GM12878 (cell line): ENCODE results near the gene CCDC187. TPM values are rescaled to one million over a fixed set of nuclear protein-coding genes. Genes with fewer than 3 reads are reported as not detected.
A peak's percentile ranks its signal among the peaks of the same experiment; 100 is the strongest.

Experiments used
- ATAC-seq: fragments of 200-7000 bp; cut with Tn5 transposase; 3 replicates; pipeline ENCODE4 v1.9.1; 2020; ENCODE audit warnings: mild to moderate bottlenecking, moderate library complexity
- BruUV-seq: library from RNA; stranded (reverse); fragments of 400-500 nt; replicated peaks from 2 replicates; lab custom pipeline; 2021; lab: Mats Ljungman, UMichigan
- CTCF ChIA-PET: fragments of 300-600 bp; sonication (Branson Sonifier 250); formaldehyde crosslinking; extraction: SDS; loops from one replicate; lab custom pipeline; 2021; ENCODE audit warnings: inconsistent platforms; lab: Yijun Ruan, JAX
- POLR2A ChIA-PET: fragments of 350-600 bp; formaldehyde crosslinking; extraction: SDS; loops from one replicate; lab custom pipeline; 2021; ENCODE audit warnings: inconsistent platforms; lab: Charles Lee
- RAD21 ChIA-PET: fragments of 300-600 bp; sonication (Branson Sonifier 250); formaldehyde crosslinking; loops from one replicate; lab custom pipeline; 2023; ENCODE audit warnings: antibody characterized with exemption; ENCODE audit not compliant: unreplicated experiment; lab: Charles Lee
- SMC1A ChIA-PET: fragments of 300-600 bp; sonication (Branson Sonifier 250); formaldehyde crosslinking; loops from one replicate; lab custom pipeline; 2023; ENCODE audit not compliant: unreplicated experiment, uncharacterized antibody; lab: Charles Lee
- DNase-seq: peaks from one replicate; pipeline ENCODE4 v3.0.0-alpha.2; 2011; ENCODE audit warnings: low read depth, low spot score
- FAIRE-seq: peaks from 3 replicates; lab custom pipeline; 2011; peaks lifted over from hg19 to GRCh38; lab: Jason Lieb, UNC
- H2AFZ ChIP-seq: 2 replicates; pipeline ENCODE4 v1.6.0; 2011; ENCODE audit warnings: low read depth, low read length, control low read depth; ENCODE audit not compliant: control insufficient read depth
- H3K27ac ChIP-seq: 2 replicates; pipeline ENCODE4 v1.5.1; 2011; ENCODE audit warnings: control low read depth; ENCODE audit not compliant: control insufficient read depth, insufficient read depth
- H3K27me3 ChIP-seq, 2 experiments: replicated peaks in 1 of 2; 2 replicates each; pipeline versions ENCODE4 v1.6.0 to v1.6.1; 2011; ENCODE audit warnings: low read length in 1 of 2; ENCODE audit not compliant: control insufficient read depth in 2 of 2, insufficient read depth in 2 of 2
- H3K36me3 ChIP-seq, 2 experiments: 2 replicates each; pipeline ENCODE4 v1.5.1; 2011; ENCODE audit warnings: low read length in 1 of 2; ENCODE audit not compliant: control insufficient read depth in 2 of 2, insufficient read depth in 2 of 2
- H3K4me1 ChIP-seq: 2 replicates; pipeline ENCODE4 v1.6.1; 2011; ENCODE audit warnings: mild to moderate bottlenecking, low read length, moderate library complexity, mixed read lengths; ENCODE audit not compliant: control insufficient read depth, insufficient read depth
- H3K4me2 ChIP-seq: 2 replicates; pipeline ENCODE4 v1.6.0; 2011; ENCODE audit warnings: control low read depth; ENCODE audit not compliant: control insufficient read depth, insufficient read depth
- H3K4me3 ChIP-seq: fragments of 200-600 bp; sonication (generic); 2 replicates; pipeline ENCODE4 v1.5.1; 2016
- H3K79me2 ChIP-seq: 2 replicates; pipeline ENCODE4 v1.6.0; 2011; ENCODE audit warnings: low read length; ENCODE audit not compliant: control insufficient read depth, insufficient read depth
- H3K9ac ChIP-seq: 2 replicates; pipeline ENCODE4 v1.8.0; 2011; ENCODE audit warnings: low read length, control low read depth, mixed read lengths; ENCODE audit not compliant: control insufficient read depth, insufficient read depth
- H3K9me3 ChIP-seq: replicated peaks from 3 replicates; pipeline ENCODE4 v1.5.1; 2011; ENCODE audit warnings: mild to moderate bottlenecking, low read length; ENCODE audit not compliant: control insufficient read depth, insufficient read depth
- H4K20me1 ChIP-seq: 2 replicates; pipeline ENCODE4 v1.6.0; 2011; ENCODE audit not compliant: control insufficient read depth, insufficient read depth
- MTA2 ChIP-seq: fragments of 450-650 bp; IDR thresholded peaks from 2 replicates; pipeline ENCODE4 v1.6.1; 2016; ENCODE audit warnings: low read depth, mild to moderate bottlenecking, moderate library complexity
- NFYA ChIP-seq: IDR thresholded peaks from 2 replicates; pipeline ENCODE4 v1.6.1; 2011; ENCODE audit warnings: low read depth, mild to moderate bottlenecking, low read length, improper control_type of control experiment, borderline replicate concordance
- POLR2AphosphoS2 ChIP-seq: IDR thresholded peaks from 2 replicates; pipeline ENCODE4 v1.6.1; 2011; ENCODE audit warnings: low read depth, mild to moderate bottlenecking, low read length, improper control_type of control experiment, moderate library complexity
- WGBS: methylation state at CpG from one replicate; pipeline ENCODE4 v1.1.6; 2016; ENCODE audit warnings: low lambda C conversion rate; ENCODE audit not compliant: insufficient replicate concordance, insufficient coverage; ENCODE audit errors: missing lambda C conversion rate; 5-methylcytosine and 5-hydroxymethylcytosine counted together
- in situ Hi-C: fragments of 300-500 bp; cut with MboI; formaldehyde crosslinking; loops from 9 replicates; pipeline ENCODE4 v1.14.3; 2018; ENCODE audit warnings: mixed read lengths
- intact Hi-C: fragments of 100-400 bp; cut with micrococcal nuclease; formaldehyde crosslinking; loops from one replicate; pipeline ENCODE4 v1.14.2; 2022; ENCODE audit not compliant: unreplicated experiment
- polyA plus RNA-seq, 11 experiments: library from polyadenylated mRNA; depleted of rRNA in 4 of 11; unstranded in 6 of 11; stranded (reverse) in 5 of 11; fragments of >200 nt; fragmentation: Nextera tagmentation in 4 of 11; fragmentation: Illumina TruSeq in 1 of 11; extraction: Ambion mirVana in 4 of 11; extraction: Trizol in 1 of 11; gene quantifications; 1 replicate in 1 of 11; 2 replicates in 10 of 11; pipeline versions ENCODE4 v1.2.1 to v1.2.3, GENCODE V29; 2011 to 2016; ENCODE audit warnings: inconsistent platforms in 2 of 11, missing spikeins in 2 of 11, low read depth in 1 of 11
- total RNA-seq, 4 experiments: library from RNA; depleted of rRNA in 3 of 4; stranded (reverse); fragments of >200 nt in 3 of 4; fragmentation: Illumina TruSeq in 1 of 4; extraction: Trizol in 1 of 4; gene quantifications; 2 replicates each; pipeline versions ENCODE4 v1.2.1 to v1.2.3, GENCODE V29; 2013 to 2021
- TF ChIP-seq, protein P1 (sequence below): IDR thresholded peaks from 2 replicates; pipeline ENCODE4 v1.6.1; 2011; ENCODE audit warnings: borderline replicate concordance, low read depth, mild to moderate bottlenecking, moderate library complexity, mixed read lengths, low read length; ENCODE audit not compliant: insufficient read depth; ENCODE audit errors: extremely low read length

Gene CCDC187
- total and polyA plus RNA-seq, 10 of the 15 experiments (the other 5 are each of a cell fraction or from before 2014, with no cell fraction given): 0.04 to 0.23 (median 0.04) TPM; not detected in 7

DNA sequence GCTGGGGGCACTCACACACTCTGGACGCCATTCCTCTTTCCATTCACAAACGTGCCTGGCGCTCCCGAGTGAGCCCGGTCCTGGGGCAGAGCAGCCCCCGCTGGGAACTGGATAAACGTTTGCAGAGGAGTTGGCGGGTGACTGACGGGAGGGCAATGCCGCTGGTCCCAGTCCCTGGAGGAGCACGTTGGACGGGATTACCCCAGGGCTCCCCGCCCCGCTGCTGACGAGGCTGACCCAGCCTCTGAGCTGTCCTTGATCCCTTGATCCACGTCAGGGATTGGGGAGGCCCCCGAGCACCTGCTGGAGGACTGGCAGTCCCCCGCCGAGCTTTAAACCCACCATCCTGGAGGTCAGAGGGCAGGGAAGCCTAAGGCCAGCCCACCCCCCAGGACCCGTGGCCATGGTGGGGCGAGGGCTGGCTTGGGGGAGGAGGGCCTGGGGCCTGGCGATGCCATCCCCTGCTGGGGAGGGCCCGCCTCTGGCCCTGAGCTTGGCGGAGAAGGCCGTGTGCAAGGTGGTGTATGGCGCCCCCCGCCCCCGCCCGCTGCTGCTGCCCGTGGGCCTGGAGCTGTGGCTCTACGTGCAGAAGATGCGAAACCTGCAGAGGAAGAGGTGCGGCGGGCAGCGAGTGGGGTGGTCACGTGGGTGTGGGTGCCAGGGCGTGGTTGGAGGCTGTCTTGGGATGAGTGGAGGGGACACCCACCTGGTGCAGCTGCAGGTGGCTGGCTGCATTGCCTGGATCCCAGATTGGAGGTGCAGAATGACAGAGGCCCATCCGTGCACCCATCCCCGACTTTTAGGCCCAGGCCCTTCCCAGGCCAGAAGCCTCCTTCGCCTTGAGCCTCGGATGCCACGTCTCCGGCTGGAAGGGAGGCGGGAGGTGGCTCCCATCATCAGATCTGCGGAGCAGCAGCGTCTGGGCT is 27.9 kb upstream of the CCDC187 start:
- ChIA-PET CTCF (no interaction called here), RAD21 (interaction anchor here (0.6 kb wide), 1 partner anchor 282 kb away, joined by 3 read pairs; no protein-coding TSS in a partner anchor), SMC1A (no interaction called here), POLR2A (no interaction called here)
- ATAC-seq: no peak
- BruUV-seq: no TSS peak
- no peak overlapping the region for H3K4me2 ChIP-seq
- H3K4me3 ChIP-seq: no peak overlapping the region
- H2AFZ ChIP-seq: no peak overlapping the region
- H3K9ac ChIP-seq: no peak overlapping the region
- H3K79me2 ChIP-seq: no peaks in the 10 kb centered on the region
- in situ Hi-C loops: no loop called here
- H3K36me3 ChIP-seq: no peaks in the 10 kb centered on the region
- H3K27me3 ChIP-seq: peaks cover 4 to 6% of the 10 kb centered on the region in 2 experiments; a peak in 3 of 4 replicates
- 27% methylated on average over 42 of the region's 46 CpGs for WGBS
- DNase-seq: no peak
- TF ChIP-seq MTA2: no peak
- TF ChIP-seq POLR2AphosphoS2: no peak
- no peak for TF ChIP-seq NFYA
- TF ChIP-seq, protein P1, sequence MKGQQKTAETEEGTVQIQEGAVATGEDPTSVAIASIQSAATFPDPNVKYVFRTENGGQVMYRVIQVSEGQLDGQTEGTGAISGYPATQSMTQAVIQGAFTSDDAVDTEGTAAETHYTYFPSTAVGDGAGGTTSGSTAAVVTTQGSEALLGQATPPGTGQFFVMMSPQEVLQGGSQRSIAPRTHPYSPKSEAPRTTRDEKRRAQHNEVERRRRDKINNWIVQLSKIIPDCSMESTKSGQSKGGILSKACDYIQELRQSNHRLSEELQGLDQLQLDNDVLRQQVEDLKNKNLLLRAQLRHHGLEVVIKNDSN: peak; percentile 30
- no peaks in the 10 kb centered on the region for H4K20me1 ChIP-seq
- FAIRE-seq: no peak
- intact Hi-C loops: no loop called here
- H3K4me1 ChIP-seq: no peaks in the 10 kb centered on the region
- no peaks in the 10 kb centered on the region for H3K9me3 ChIP-seq
- no peak overlapping the region for H3K27ac ChIP-seq
